ENCODE results near the gene PRKAA2.

GRCh38 chr1:56617141-56617540 lies 28.0 kb upstream of the PRKAA2 start:
- no peak for TF ChIP-seq CTCF (IDR thresholded peaks at IDR 0.05)
- TF ChIP-seq POLR2A (IDR thresholded peaks at IDR 0.05): no peak
